SK-N-SH (cell line): ENCODE results near the gene IRAK2.

ENCODE experiments used
- CTCF ChIP-seq: fragments of 200-600 bp; sonication (generic); IDR thresholded peaks from 2 replicates; pipeline ENCODE4 v1.6.1; 2017; ENCODE audit warnings: antibody characterized with exemption, mild to moderate bottlenecking, moderate library complexity
- EZH2phosphoT487 ChIP-seq: fragments of 200-600 bp; sonication (generic); IDR thresholded peaks from 2 replicates; pipeline ENCODE4 v1.6.1; 2017; ENCODE audit warnings: low read depth, mixed run types, mild to moderate bottlenecking, antibody characterized with exemption, moderate library complexity, borderline replicate concordance
- FOXJ3 ChIP-seq: sonication (generic); formaldehyde crosslinking; IDR thresholded peaks from 2 replicates; pipeline ENCODE4 v1.5.1; 2020; ENCODE audit warnings: mild to moderate bottlenecking, missing genetic modification reagents
- MAX ChIP-seq: IDR thresholded peaks from 2 replicates; pipeline ENCODE4 v1.4.0; 2012; ENCODE audit warnings: low read depth
- MXI1 ChIP-seq: IDR thresholded peaks from 2 replicates; pipeline ENCODE4 v1.6.1; 2012; ENCODE audit warnings: mild to moderate bottlenecking, low read depth, low read length, improper control_type of control experiment
- RCOR1 ChIP-seq: fragments of 150-350 bp; IDR thresholded peaks from 2 replicates; pipeline ENCODE4 v1.6.1; 2017; ENCODE audit warnings: antibody characterized with exemption, low read length
- SIN3A ChIP-seq: IDR thresholded peaks from 2 replicates; pipeline ENCODE4 v1.6.1; 2012; ENCODE audit warnings: low read depth, mild to moderate bottlenecking, low read length, moderate library complexity, borderline replicate concordance
- TAF1 ChIP-seq: IDR thresholded peaks from 2 replicates; pipeline ENCODE4 v1.6.1; 2012; ENCODE audit warnings: low read depth, mild to moderate bottlenecking, low read length, moderate library complexity, borderline replicate concordance
- TEAD4 ChIP-seq: IDR thresholded peaks from 2 replicates; pipeline ENCODE4 v1.4.0; 2012; ENCODE audit warnings: mild to moderate bottlenecking, borderline replicate concordance; ENCODE audit not compliant: insufficient read depth
- USF2 ChIP-seq: fragments of 150-350 bp; IDR thresholded peaks from 2 replicates; pipeline ENCODE4 v1.6.1; 2017; ENCODE audit warnings: antibody characterized with exemption, low read length, low read depth, borderline replicate concordance

GRCh38 chr3:10119376-10119775 lies 45.3 kb upstream of the IRAK2 start:
- TF ChIP-seq MXI1 (no peak), CTCF (no peak), RCOR1 (no peak), SIN3A (no peak), TEAD4 (no peak), EZH2phosphoT487 (no peak), TAF1 (no peak), USF2 (no peak), FOXJ3 (CRISPR knock-in tag) (no peak), MAX (no peak)
